GM18526 (cell line): ENCODE results near the gene C15orf40.

ENCODE experiments used
- POLR2A ChIP-seq: IDR thresholded peaks from 3 replicates; pipeline ENCODE4 v1.6.1; 2011; ENCODE audit not compliant: insufficient read length; ENCODE audit errors: extremely low read depth

The C15orf40 gene

DNA sequence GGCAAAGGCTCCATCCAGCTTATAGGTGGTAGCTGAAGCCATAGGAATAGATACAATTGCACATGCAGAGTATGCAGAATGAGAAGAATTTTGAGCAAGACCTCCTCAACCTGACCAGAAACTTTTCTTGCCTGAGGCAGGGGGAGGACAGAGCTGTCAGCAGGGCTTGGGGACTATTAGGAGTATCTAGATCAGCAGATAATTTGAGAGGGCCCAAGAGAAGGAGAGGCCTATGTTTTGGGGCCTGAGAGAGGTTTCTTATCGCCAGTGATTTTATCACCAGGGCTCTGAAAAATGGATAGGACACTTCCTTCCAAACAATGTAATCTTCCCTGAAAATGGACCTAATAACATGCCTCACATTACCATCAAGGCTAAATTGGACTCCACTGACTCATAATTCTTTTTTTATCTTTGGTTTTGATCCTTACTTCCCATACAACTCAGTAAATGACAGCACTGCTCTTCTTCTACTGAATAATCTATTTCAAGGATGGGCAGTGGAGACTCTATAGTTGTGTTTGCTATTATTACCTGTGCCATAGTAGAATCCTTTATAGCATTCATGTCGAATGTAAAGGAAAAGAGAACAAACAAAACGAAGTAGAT, 41.3 kb downstream of the C15orf40 start:
- TF ChIP-seq POLR2A: no peak

GRCh38 chr15:82969353-82969752, 42.1 kb downstream of the C15orf40 start:
- TF ChIP-seq POLR2A: no peak

GRCh38 chr15:82968066-82968465, 43.4 kb downstream of the C15orf40 start:
- TF ChIP-seq POLR2A: no peak

GRCh38 chr15:82966671-82967071, 44.8 kb downstream of the C15orf40 start:
- TF ChIP-seq POLR2A: no peak

DNA sequence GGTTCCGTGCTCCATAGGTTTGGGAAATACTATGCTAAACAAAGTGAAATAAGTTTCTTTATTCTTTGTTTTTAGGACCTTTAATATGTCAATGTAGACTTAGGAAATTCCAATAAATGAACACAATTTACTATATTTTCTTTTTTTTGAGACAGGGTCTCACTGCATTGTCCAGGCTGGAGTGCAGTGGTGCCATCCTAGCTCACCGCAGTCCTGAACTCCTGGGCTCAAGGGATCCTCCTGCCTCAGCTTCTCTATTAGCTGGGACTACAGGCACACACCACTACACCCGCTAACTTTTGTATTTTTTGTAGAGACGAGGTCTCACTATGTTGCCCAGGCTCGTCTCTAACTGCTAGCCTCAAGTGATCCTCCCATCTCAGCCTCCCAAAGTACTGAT, 46.5 kb downstream of the C15orf40 start:
- no peak for TF ChIP-seq POLR2A

DNA sequence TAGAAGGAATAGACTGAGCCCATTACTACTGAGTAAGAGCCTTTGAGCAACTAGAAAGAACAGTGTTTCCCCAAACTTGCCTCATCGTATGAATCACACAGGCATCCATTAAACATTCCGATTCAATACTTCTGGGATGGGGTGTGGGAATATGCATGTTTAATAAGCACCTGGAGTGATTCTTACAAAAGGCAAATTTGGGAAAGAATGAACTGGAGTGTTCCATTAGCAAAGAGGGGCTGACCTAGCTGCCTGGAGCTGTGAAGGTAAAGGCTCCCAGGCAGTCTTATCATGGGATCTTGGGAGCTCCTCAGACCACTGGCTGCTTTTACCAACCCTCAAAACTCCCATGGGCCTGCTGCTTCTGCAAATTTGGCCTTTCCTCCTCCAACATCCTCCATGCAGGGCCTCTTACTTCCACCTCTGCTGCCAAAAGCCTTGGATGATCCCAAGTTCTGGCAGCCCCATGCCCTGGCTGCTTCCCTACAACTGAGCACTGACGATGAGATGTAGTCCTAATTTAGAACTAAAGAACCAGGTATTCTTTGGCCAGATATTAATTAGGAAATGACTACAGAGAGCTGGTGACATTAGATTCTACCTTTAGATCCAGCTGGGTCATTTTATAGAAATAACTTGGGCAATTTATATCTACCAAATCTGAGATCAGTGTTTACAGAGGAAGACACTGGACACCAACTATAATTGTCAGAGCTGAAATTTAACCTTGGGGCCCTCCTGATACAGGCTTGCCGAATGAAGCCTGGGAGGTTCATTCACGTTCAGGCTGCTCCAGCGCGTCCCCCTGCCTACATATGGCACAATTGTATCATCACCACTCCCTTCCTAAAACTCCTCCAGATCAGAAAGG, 47.7 kb downstream of the C15orf40 start:
- no peak for TF ChIP-seq POLR2A

DNA sequence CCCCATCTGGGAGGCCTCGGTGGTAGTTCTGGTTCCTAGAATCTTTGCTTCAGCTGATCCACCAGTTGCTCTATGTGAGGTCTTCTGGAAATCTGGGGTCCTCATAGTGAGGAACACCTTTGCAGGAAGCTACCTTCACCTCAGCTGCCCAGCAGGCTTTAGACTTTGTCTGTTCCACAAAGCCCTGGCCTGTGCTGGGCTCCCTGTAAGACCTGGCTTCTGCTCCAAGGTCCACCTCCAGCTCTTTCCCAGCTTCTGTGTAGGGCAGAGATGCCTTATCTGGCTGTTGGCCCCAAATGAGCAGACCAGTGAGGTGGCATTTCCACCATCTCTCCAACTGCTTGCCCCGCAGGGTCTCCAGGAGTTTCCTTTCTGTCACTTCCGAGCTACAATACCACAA, 50.7 kb downstream of the C15orf40 start:
- no peak for TF ChIP-seq POLR2A

DNA sequence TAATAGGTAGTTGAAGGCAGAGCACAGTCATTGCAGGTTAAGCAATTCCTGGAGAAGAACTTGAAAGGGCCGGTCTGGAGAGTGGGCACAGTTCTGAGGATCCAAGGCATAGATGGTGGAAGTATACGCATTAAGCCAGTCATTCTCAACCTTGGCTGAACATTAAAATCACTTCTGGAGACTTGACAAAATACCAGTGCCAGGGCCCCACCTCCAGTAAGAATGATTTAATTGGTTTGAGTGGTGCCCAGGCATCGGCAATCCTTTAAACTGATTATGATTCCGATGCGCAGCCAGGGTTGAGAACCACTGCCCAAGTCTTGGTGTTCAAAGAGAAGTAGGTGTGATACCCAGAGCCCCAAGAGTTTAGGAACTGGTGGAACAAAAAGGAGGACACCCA, 52.0 kb downstream of the C15orf40 start:
- TF ChIP-seq POLR2A: no peak

- TF ChIP-seq POLR2A: no peak
These were observed 52.8 kb downstream of the C15orf40 start for GRCh38 chr15:82958638-82959037.

GRCh38 chr15:82952158-82953081, 59.0 kb downstream of the C15orf40 start, which contains the start of gene HOMER2:
Gene HOMER2, minus strand, starts transcription at chr15:82952720. Its CDS starts 185 bp downstream, at chr15:82952535.
- no peak for TF ChIP-seq POLR2A

GRCh38 chr15:82951472-82952157, 59.8 kb downstream of the C15orf40 start:
- no peak for TF ChIP-seq POLR2A

DNA sequence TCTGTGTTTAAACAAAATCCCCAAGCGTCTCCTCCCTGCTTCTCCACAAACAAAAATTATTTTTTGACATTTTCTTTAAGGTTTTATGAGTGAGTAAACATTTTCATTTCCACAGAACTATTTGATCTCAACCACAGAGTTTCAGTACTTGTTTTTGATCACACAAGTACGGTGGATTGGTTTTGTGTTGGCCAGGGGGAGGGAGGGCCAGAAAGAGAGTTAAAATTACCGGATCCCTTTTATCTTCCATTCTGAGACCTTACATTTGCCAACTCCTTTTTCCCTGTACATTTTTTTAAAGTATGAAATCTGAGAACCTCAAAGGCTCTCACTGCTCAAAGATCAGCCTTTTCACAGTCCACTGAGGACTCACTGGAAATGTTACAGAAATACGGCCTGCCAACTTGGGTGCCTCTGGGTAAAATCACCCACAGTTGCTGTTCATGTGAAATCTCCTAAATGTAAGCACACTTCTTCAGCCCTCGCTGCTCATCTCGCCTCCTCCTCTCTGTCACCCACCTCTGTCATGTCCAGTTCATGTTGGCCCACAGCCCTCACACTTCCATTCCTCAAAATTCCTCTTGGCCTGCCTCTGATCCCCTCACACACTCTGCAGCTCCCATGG, 60.6 kb downstream of the C15orf40 start:
- no peak for TF ChIP-seq POLR2A

GRCh38 chr15:82950295-82950694, 61.1 kb downstream of the C15orf40 start:
- TF ChIP-seq POLR2A: no peak

DNA sequence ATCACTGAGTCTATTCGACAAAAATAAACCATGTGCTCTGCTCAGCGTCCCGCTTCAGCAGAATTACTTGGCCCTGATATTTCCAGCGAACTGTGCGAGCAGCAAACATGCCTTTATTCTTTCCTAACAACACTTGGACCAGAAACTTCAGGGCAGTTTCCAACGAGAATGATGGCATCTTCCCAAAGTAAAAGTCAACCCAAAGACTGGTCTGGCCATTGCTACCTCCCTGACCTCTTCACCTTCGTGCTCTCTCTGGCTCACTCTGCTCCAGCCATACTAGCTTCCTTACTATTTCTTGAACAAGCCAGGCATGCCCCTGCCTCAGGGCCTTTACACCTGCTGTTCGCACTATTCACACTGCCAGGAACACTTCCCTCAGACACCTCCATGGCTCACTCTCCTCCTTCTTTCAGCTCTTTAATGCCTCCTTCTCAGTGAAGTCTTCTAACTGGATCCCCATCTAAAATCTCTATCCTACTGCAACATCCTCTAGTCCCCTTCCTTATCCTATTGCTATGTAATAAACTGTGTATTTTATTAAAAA, 65.2 kb downstream of the C15orf40 start:
- TF ChIP-seq POLR2A: no peak
